HEK293 (cell line): ENCODE data around the gene UACA.

Experiments used
- CTCF ChIA-PET: fragments of 350-600 bp; formaldehyde crosslinking; extraction: SDS; loops from one replicate; lab custom pipeline; 2021; ENCODE audit warnings: antibody characterized with exemption; lab: Yijun Ruan, JAX
- POLR2A ChIA-PET: fragments of 300-600 bp; formaldehyde crosslinking; extraction: SDS; loops from one replicate; lab custom pipeline; 2020; ENCODE audit warnings: antibody characterized with exemption, inconsistent platforms; lab: Yijun Ruan, JAX
- H3K27ac ChIP-seq: fragments of 200-500 bp; sonication (Bioruptor generic); 2 replicates; pipeline ENCODE4 v1.5.1; 2014; ENCODE audit warnings: low read depth, low read length, control low read depth, inconsistent platforms; ENCODE audit errors: extremely low read depth
- H3K36me3 ChIP-seq, 2 experiments: fragments of 200-500 bp in 1 of 2; sonication (Bioruptor generic) in 1 of 2; 1 replicate in 1 of 2; 2 replicates in 1 of 2; pipeline ENCODE4 v1.5.1; 2014 to 2017; ENCODE audit warnings: inconsistent platforms in 2 of 2, low read length in 2 of 2; ENCODE audit not compliant: control insufficient read depth in 2 of 2, insufficient read depth in 1 of 2
- H3K4me1 ChIP-seq: fragments of 200-500 bp; sonication (Bioruptor generic); 2 replicates; pipeline ENCODE4 v1.5.1; 2014; ENCODE audit warnings: mild to moderate bottlenecking, low read length, inconsistent platforms; ENCODE audit not compliant: control insufficient read depth, insufficient read depth
- H3K4me3 ChIP-seq: 2 replicates; pipeline ENCODE4 v1.5.1; 2011; ENCODE audit warnings: low read depth, mild to moderate bottlenecking, control low read depth, low read length, moderate library complexity
- H3K9me3 ChIP-seq: fragments of 200-500 bp; sonication (Bioruptor generic); 2 replicates; pipeline ENCODE4 v1.5.1; 2014; ENCODE audit warnings: low read depth, low read length, inconsistent platforms; ENCODE audit not compliant: control insufficient read depth, insufficient read depth
- KLF7 ChIP-seq: fragments of 450-650 bp; formaldehyde crosslinking; IDR thresholded peaks from 2 replicates; pipeline ENCODE4 v1.5.1; 2016; ENCODE audit warnings: missing biosample characterization, missing genetic modification characterization, borderline replicate concordance
- KLF8 ChIP-seq: fragments of 450-650 bp; formaldehyde crosslinking; IDR thresholded peaks from 2 replicates; pipeline ENCODE4 v1.5.1; 2016; ENCODE audit warnings: missing biosample characterization, missing genetic modification characterization
- MYNN ChIP-seq: fragments of 450-650 bp; formaldehyde crosslinking; IDR thresholded peaks from 2 replicates; pipeline ENCODE4 v1.5.1; 2016; ENCODE audit warnings: missing biosample characterization, missing genetic modification characterization, borderline replicate concordance
- OSR2 ChIP-seq: fragments of 450-650 bp; formaldehyde crosslinking; IDR thresholded peaks from 2 replicates; pipeline ENCODE4 v1.5.1; 2016; ENCODE audit warnings: missing biosample characterization, missing genetic modification characterization
- OVOL3 ChIP-seq: fragments of 450-650 bp; formaldehyde crosslinking; IDR thresholded peaks from 2 replicates; pipeline ENCODE4 v1.5.1; 2016; ENCODE audit warnings: missing biosample characterization, missing genetic modification characterization
- SCRT1 ChIP-seq: fragments of 450-650 bp; formaldehyde crosslinking; IDR thresholded peaks from 2 replicates; pipeline ENCODE4 v1.5.1; 2016; ENCODE audit warnings: missing biosample characterization, missing genetic modification characterization, borderline replicate concordance
- SP7 ChIP-seq: fragments of 450-650 bp; formaldehyde crosslinking; IDR thresholded peaks from 2 replicates; pipeline ENCODE4 v1.5.1; 2016; ENCODE audit warnings: missing biosample characterization, missing genetic modification characterization
- WT1 ChIP-seq: fragments of 450-650 bp; formaldehyde crosslinking; IDR thresholded peaks from 2 replicates; pipeline ENCODE4 v1.5.1; 2016; ENCODE audit warnings: missing biosample characterization, missing genetic modification characterization
- YY2 ChIP-seq: fragments of 450-650 bp; formaldehyde crosslinking; IDR thresholded peaks from 2 replicates; pipeline ENCODE4 v1.5.1; 2016; ENCODE audit warnings: missing biosample characterization, missing genetic modification characterization
- ZBTB1 ChIP-seq: fragments of 450-650 bp; formaldehyde crosslinking; IDR thresholded peaks from 2 replicates; pipeline ENCODE4 v1.5.1; 2016; ENCODE audit warnings: missing biosample characterization, missing genetic modification characterization
- ZBTB17 ChIP-seq: fragments of 450-650 bp; formaldehyde crosslinking; IDR thresholded peaks from 2 replicates; pipeline ENCODE4 v1.5.1; 2016; ENCODE audit warnings: missing biosample characterization, missing genetic modification characterization
- ZFP3 ChIP-seq: fragments of 450-650 bp; formaldehyde crosslinking; IDR thresholded peaks from 2 replicates; pipeline ENCODE4 v1.5.1; 2016; ENCODE audit warnings: low read depth, missing biosample characterization, missing genetic modification characterization
- ZFP41 ChIP-seq: fragments of 450-650 bp; formaldehyde crosslinking; IDR thresholded peaks from 2 replicates; pipeline ENCODE4 v1.5.1; 2016; ENCODE audit warnings: missing biosample characterization, missing genetic modification characterization, borderline replicate concordance
- ZNF10 ChIP-seq: fragments of 450-650 bp; formaldehyde crosslinking; IDR thresholded peaks from 2 replicates; pipeline ENCODE4 v1.5.1; 2017; ENCODE audit warnings: missing biosample characterization, missing genetic modification characterization
- ZNF24 ChIP-seq: fragments of 450-650 bp; formaldehyde crosslinking; IDR thresholded peaks from 2 replicates; pipeline ENCODE4 v1.5.1; 2016; ENCODE audit warnings: missing biosample characterization, missing genetic modification characterization
- ZNF335 ChIP-seq: fragments of 450-650 bp; formaldehyde crosslinking; conservative IDR thresholded peaks from 2 replicates; pipeline ENCODE4 v1.5.1; 2016; ENCODE audit warnings: missing biosample characterization, missing genetic modification characterization
- ZNF423 ChIP-seq: fragments of 450-650 bp; formaldehyde crosslinking; IDR thresholded peaks from 2 replicates; pipeline ENCODE4 v1.5.1; 2016; ENCODE audit warnings: missing biosample characterization, missing genetic modification characterization
- ZNF501 ChIP-seq: fragments of 450-650 bp; formaldehyde crosslinking; IDR thresholded peaks from 2 replicates; pipeline ENCODE4 v1.5.1; 2016; ENCODE audit warnings: missing biosample characterization, missing genetic modification characterization
- ZNF555 ChIP-seq: fragments of 450-650 bp; formaldehyde crosslinking; conservative IDR thresholded peaks from 2 replicates; pipeline ENCODE4 v1.5.1; 2017; ENCODE audit warnings: missing biosample characterization, mild to moderate bottlenecking, missing genetic modification characterization, inconsistent platforms
- ZNF571 ChIP-seq: fragments of 450-650 bp; formaldehyde crosslinking; IDR thresholded peaks from 2 replicates; pipeline ENCODE4 v1.5.0; 2017; ENCODE audit warnings: missing biosample characterization, missing genetic modification characterization
- ZNF621 ChIP-seq: fragments of 450-650 bp; formaldehyde crosslinking; IDR thresholded peaks from 2 replicates; pipeline ENCODE4 v1.5.1; 2017; ENCODE audit warnings: missing biosample characterization, missing genetic modification characterization
- ZNF624 ChIP-seq: fragments of 450-650 bp; formaldehyde crosslinking; IDR thresholded peaks from 2 replicates; pipeline ENCODE4 v1.5.1; 2017; ENCODE audit warnings: missing biosample characterization, missing genetic modification characterization
- ZNF776 ChIP-seq: fragments of 450-650 bp; formaldehyde crosslinking; IDR thresholded peaks from 2 replicates; pipeline ENCODE4 v1.5.0; 2017; ENCODE audit warnings: missing biosample characterization, missing genetic modification characterization, borderline replicate concordance

Gene UACA

GRCh38 chr15:70615435-70616310 lies 147.7 kb downstream of the UACA start (continued):
- TF ChIP-seq WT1 (tag by site-specific recombination), result no peak
- TF ChIP-seq ZNF624 (tag by site-specific recombination), result no peak
- no peak for TF ChIP-seq ZBTB1
- no peak for TF ChIP-seq KLF8 (tag by site-specific recombination)
- TF ChIP-seq, all 188 proteins: peak for 0

DNA sequence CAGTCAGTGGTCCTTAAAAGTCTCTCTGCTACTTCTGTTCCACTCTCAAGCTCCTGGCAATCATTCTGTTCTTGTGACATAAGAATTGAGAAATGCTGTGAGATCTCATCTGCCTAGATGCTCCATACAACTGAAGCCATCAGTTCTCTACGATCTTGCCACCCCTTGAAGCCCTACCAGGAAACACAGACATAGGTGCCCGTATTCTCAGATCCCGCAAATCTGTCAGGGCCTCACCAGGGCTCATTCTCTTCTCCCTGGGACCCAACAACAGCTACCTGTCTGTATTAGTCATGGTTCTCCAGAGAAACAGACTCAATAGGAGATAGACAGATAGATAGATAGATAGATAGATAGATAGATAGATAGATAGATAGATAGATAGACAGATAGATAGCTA lies 149.1 kb downstream of the UACA start:
- Histone ChIP-seq H3K4me3 (no peak overlapping the region), H3K27ac (no peak overlapping the region), H3K9me3 (no peaks in the 10 kb centered on the region)
- POLR2A ChIA-PET, result no interaction called here
- CTCF ChIA-PET, result interaction anchor here (1.0 kb wide), 1 partner anchor 9 kb away, joined by 3 read pairs; no protein-coding TSS in a partner anchor
- no peak for TF ChIP-seq ZNF501
- TF ChIP-seq ZBTB17 (tag by site-specific recombination), result no peak
- no peak for TF ChIP-seq OVOL3 (tag by site-specific recombination)
- TF ChIP-seq ZNF24, result no peak
- TF ChIP-seq YY2 (tag by site-specific recombination), result no peak
- no peak for TF ChIP-seq ZFP41 (tag by site-specific recombination)
- TF ChIP-seq ZNF10 (tag by site-specific recombination), result no peak
- no peak for TF ChIP-seq ZNF555 (tag by site-specific recombination)
- TF ChIP-seq ZNF776 (tag by site-specific recombination), result no peak
- no peak for TF ChIP-seq SP7 (tag by site-specific recombination)
- TF ChIP-seq, all 188 proteins: peak for 0
- H3K4me1 ChIP-seq, result peaks cover 5% of the 10 kb centered on the region
- no peaks in the 10 kb centered on the region for H3K36me3 ChIP-seq

- ChIA-PET CTCF (interaction anchor here (0.7 to 1.1 kb wide), 4 partner anchors 24 to 504 kb away, joined by 3 to 4 read pairs (median 3); no protein-coding TSS in a partner anchor), POLR2A (no interaction called here)
- H3K27ac ChIP-seq, result no peak overlapping the region
- H3K4me3 ChIP-seq, result no peak overlapping the region
- peaks cover 5% of the 10 kb centered on the region for H3K4me1 ChIP-seq
- TF ChIP-seq ZFP3 (no peak), ZNF423 (no peak), ZNF621 (tag by site-specific recombination) (no peak), ZNF571 (no peak), SCRT1 (tag by site-specific recombination) (no peak), ZNF555 (tag by site-specific recombination) (no peak), OSR2 (tag by site-specific recombination) (no peak), MYNN (tag by site-specific recombination) (no peak)
- TF ChIP-seq, all 188 proteins: peak for 0
- Histone ChIP-seq H3K9me3 (no peaks in the 10 kb centered on the region), H3K36me3 (no peaks in the 10 kb centered on the region)
Measured at GRCh38 chr15:70613271-70613670, 150.1 kb downstream of the UACA start.

DNA sequence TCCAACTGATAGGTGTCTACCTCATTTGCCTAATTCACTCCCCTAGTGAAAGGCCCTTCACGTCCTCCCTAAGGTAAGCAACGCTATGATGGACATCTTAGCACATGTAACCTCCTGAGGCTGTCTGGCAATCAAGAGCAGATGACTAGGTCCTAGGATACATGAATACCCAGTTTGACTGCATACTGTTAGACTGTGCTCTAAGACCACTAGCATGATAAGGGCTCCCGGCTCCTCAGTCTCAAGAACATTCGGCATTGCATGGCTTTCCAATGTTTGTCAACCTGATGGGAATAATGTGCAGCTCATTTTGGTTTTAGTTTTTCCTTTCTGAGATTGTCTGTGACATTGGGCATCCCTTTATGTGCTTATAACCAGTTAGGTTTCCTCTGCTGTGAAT lies 152.1 kb downstream of the UACA start:
- H3K27ac ChIP-seq, result no peak overlapping the region
- ChIA-PET POLR2A (no interaction called here), CTCF (interaction anchor here (0.9 kb wide), 1 partner anchor 116 kb away, joined by 4 read pairs; no protein-coding TSS in a partner anchor)
- H3K4me1 ChIP-seq, result no peaks in the 10 kb centered on the region
- no peaks in the 10 kb centered on the region for H3K36me3 ChIP-seq
- TF ChIP-seq KLF7 (tag by site-specific recombination) (no peak), ZNF335 (tag by site-specific recombination) (peak; percentile 43; the same call in 1 of the 2 replicates)
- no peaks in the 10 kb centered on the region for H3K9me3 ChIP-seq
- H3K4me3 ChIP-seq, result no peak overlapping the region
